HCT116 (cell line): ENCODE data around the gene KRTAP22-1. TPM values are rescaled to one million over a fixed set of nuclear protein-coding genes. Genes with fewer than 3 reads are reported as not detected.

ENCODE experiments used
- ATAC-seq: fragments of 200-7000 bp; cut with Tn5 transposase; 2 replicates; pipeline ENCODE4 v1.9.1; 2020; ENCODE audit warnings: mild to moderate bottlenecking, moderate library complexity
- BruUV-seq: library from RNA; stranded (reverse); fragments of 400-500 nt; replicated peaks from 2 replicates; lab custom pipeline; 2021; lab: Mats Ljungman, UMichigan
- CTCF ChIA-PET: fragments of 300-600 bp; sonication (Branson Sonifier 250); formaldehyde crosslinking; loops from one replicate; lab custom pipeline; 2021; ENCODE audit warnings: antibody characterized with exemption; lab: Charles Lee
- POLR2A ChIA-PET: fragments of 300-600, 350-600 bp; sonication (Branson Sonifier 250); formaldehyde crosslinking; loops from one replicate; lab custom pipeline; 2021; ENCODE audit warnings: antibody characterized with exemption; lab: Charles Lee
- RAD21 ChIA-PET, 2 experiments: fragments of 300-600 bp; sonication (Branson Sonifier 250); formaldehyde crosslinking; loops; one replicate each; lab custom pipeline; 2023; ENCODE audit warnings: low total read pairs in 2 of 2; ENCODE audit not compliant: uncharacterized antibody in 2 of 2, unreplicated experiment in 2 of 2, low non-redundant PET in 1 of 2; lab: Charles Lee
- DNase-seq: peaks from one replicate; pipeline ENCODE4 v3.0.0-alpha.2; 2010; ENCODE audit warnings: low read depth, low spot score
- H2AFZ ChIP-seq: fragments of 200-600 bp; shearing (Covaris generic), sonication (generic); 2 replicates; pipeline ENCODE4 v1.6.1; 2017; ENCODE audit warnings: low read depth, mixed run types, mixed read lengths, antibody characterized with exemption, low read length; ENCODE audit not compliant: poor library complexity, severe bottlenecking
- H3K27ac ChIP-seq: 2 replicates; pipeline ENCODE4 v1.5.1; 2012; ENCODE audit warnings: low read depth, low read length
- H3K27me3 ChIP-seq: fragments of 200-600 bp; sonication (generic); 2 replicates; pipeline ENCODE4 v1.6.1; 2016; ENCODE audit warnings: mixed run types, low read length, mixed read lengths; ENCODE audit not compliant: insufficient read depth
- H3K36me3 ChIP-seq, 2 experiments: fragments of 200-500 bp in 1 of 2; fragments of 200-600 bp in 1 of 2; sonication (Bioruptor generic) in 1 of 2; sonication (generic) in 1 of 2; 2 replicates each; pipeline versions ENCODE4 v1.5.1 to v1.6.1; 2014 to 2016; ENCODE audit warnings: low read length in 2 of 2, inconsistent platforms in 1 of 2, mixed read lengths in 1 of 2, mixed run types in 1 of 2; ENCODE audit not compliant: insufficient read depth in 2 of 2, control insufficient read depth in 1 of 2
- H3K4me1 ChIP-seq, 2 experiments: fragments of 200-600 bp in 1 of 2; sonication (generic) in 1 of 2; 2 replicates each; pipeline versions ENCODE4 v1.5.1 to v1.6.1; 2012 to 2017; ENCODE audit warnings: low read length in 2 of 2, inconsistent platforms in 1 of 2, mild to moderate bottlenecking in 1 of 2, mixed read lengths in 1 of 2, mixed run types in 1 of 2, moderate library complexity in 1 of 2; ENCODE audit not compliant: insufficient read depth in 2 of 2, control insufficient read depth in 1 of 2
- H3K4me2 ChIP-seq: fragments of 200-600 bp; sonication (generic); 2 replicates; pipeline ENCODE4 v1.6.1; 2017; ENCODE audit warnings: mixed run types, low read length, mixed read lengths
- H3K4me3 ChIP-seq, 2 experiments: fragments of 200-600 bp in 1 of 2; sonication (generic) in 1 of 2; replicated peaks in 1 of 2; 2 replicates each; pipeline ENCODE4 v1.5.1; 2011 to 2016; ENCODE audit warnings: low read length in 2 of 2, control low read depth in 1 of 2, low read depth in 1 of 2, mild to moderate bottlenecking in 1 of 2, mixed read lengths in 1 of 2, mixed run types in 1 of 2
- H3K79me2 ChIP-seq: fragments of 200-600 bp; sonication (generic); 2 replicates; pipeline ENCODE4 v1.6.1; 2017; ENCODE audit warnings: mild to moderate bottlenecking, mixed run types, low read length, moderate library complexity, mixed read lengths; ENCODE audit not compliant: insufficient read depth
- H3K9ac ChIP-seq: fragments of 200-600 bp; sonication (generic); 2 replicates; pipeline ENCODE4 v1.6.1; 2016; ENCODE audit warnings: low read length, mixed read lengths
- H3K9me2 ChIP-seq: fragments of 200-600 bp; sonication (generic), shearing (Covaris generic); 2 replicates; pipeline ENCODE4 v1.6.1; 2017; ENCODE audit warnings: mixed run types, mild to moderate bottlenecking, moderate library complexity; ENCODE audit not compliant: insufficient read depth
- H3K9me3 ChIP-seq, 2 experiments: fragments of 200-500 bp in 1 of 2; fragments of 200-600 bp in 1 of 2; sonication (Bioruptor generic) in 1 of 2; sonication (generic) in 1 of 2; 2 replicates each; pipeline ENCODE4 v1.6.1; 2014 to 2017; ENCODE audit warnings: low read length in 2 of 2, mixed read lengths in 2 of 2, inconsistent platforms in 1 of 2, low read depth in 1 of 2, mild to moderate bottlenecking in 1 of 2, mixed run types in 1 of 2, moderate library complexity in 1 of 2; ENCODE audit not compliant: control insufficient read depth in 1 of 2, insufficient read depth in 1 of 2
- H4K20me1 ChIP-seq: fragments of 200-600 bp; sonication (generic), shearing (Covaris generic); 2 replicates; pipeline ENCODE4 v1.6.1; 2017; ENCODE audit warnings: mixed run types, mild to moderate bottlenecking, moderate library complexity; ENCODE audit not compliant: insufficient read depth
- CBX3 ChIP-seq: IDR thresholded peaks from 2 replicates; pipeline ENCODE4 v1.6.1; 2012; ENCODE audit warnings: low read depth
- CEBPB ChIP-seq: IDR thresholded peaks from 2 replicates; pipeline ENCODE4 v1.6.1; 2012; ENCODE audit warnings: low read depth
- EGR1 ChIP-seq: IDR thresholded peaks from 2 replicates; pipeline ENCODE4 v1.6.1; 2012; ENCODE audit warnings: low read depth
- ELF1 ChIP-seq: IDR thresholded peaks from 2 replicates; pipeline ENCODE4 v1.6.1; 2012; ENCODE audit warnings: low read depth, borderline replicate concordance
- EZH2 ChIP-seq: fragments of 200-600 bp; sonication (generic); IDR thresholded peaks from 2 replicates; pipeline ENCODE4 v1.6.1; 2017; ENCODE audit warnings: antibody characterized with exemption, mixed run types
- EZH2phosphoT487 ChIP-seq: fragments of 200-600 bp; IDR thresholded peaks from 2 replicates; pipeline ENCODE4 v1.6.1; 2018; ENCODE audit warnings: antibody characterized with exemption, borderline replicate concordance
- JUND ChIP-seq: IDR thresholded peaks from 2 replicates; pipeline ENCODE4 v1.6.1; 2012
- RAD21 ChIP-seq: IDR thresholded peaks from 2 replicates; pipeline ENCODE4 v1.6.1; 2012; ENCODE audit warnings: low read depth, mild to moderate bottlenecking
- SRF ChIP-seq: IDR thresholded peaks from 2 replicates; pipeline ENCODE4 v1.6.1; 2012; ENCODE audit warnings: low read depth
- ZFX ChIP-seq: fragments of 450-650 bp; IDR thresholded peaks from 2 replicates; pipeline ENCODE4 v1.6.1; 2017
- intact Hi-C: fragments of 100-400 bp; cut with micrococcal nuclease; formaldehyde crosslinking; loops from 2 replicates; pipeline ENCODE4 v1.10.0; 2022
- total RNA-seq: library from RNA; stranded (reverse); gene quantifications from one replicate; pipeline ENCODE4 v1.2.1, GENCODE V29; 2021; ENCODE audit not compliant: unreplicated experiment
- TF ChIP-seq, protein P1 (sequence below): IDR thresholded peaks from 2 replicates; pipeline ENCODE4 v1.6.1; 2012
- TF ChIP-seq, protein P2 (sequence below): IDR thresholded peaks from 2 replicates; pipeline ENCODE4 v1.6.1; 2012
- TF ChIP-seq, protein P3 (sequence below), 3 experiments: fragments of 200-600 bp in 1 of 3; sonication (generic) in 1 of 3; IDR thresholded peaks in 2 of 3; conservative IDR thresholded peaks in 1 of 3; 2 replicates each; pipeline ENCODE4 v1.5.1; 2012 to 2017; ENCODE audit warnings: low read depth in 2 of 3, low read length in 2 of 3, antibody characterized with exemption in 1 of 3, borderline replicate concordance in 1 of 3, control low read depth in 1 of 3, mild to moderate bottlenecking in 1 of 3, mixed read lengths in 1 of 3, mixed run types in 1 of 3, moderate library complexity in 1 of 3; ENCODE audit not compliant: insufficient read depth in 1 of 3

KRTAP22-1 gene
- total RNA-seq, 1 experiment from 2014 or later, result not detected

DNA sequence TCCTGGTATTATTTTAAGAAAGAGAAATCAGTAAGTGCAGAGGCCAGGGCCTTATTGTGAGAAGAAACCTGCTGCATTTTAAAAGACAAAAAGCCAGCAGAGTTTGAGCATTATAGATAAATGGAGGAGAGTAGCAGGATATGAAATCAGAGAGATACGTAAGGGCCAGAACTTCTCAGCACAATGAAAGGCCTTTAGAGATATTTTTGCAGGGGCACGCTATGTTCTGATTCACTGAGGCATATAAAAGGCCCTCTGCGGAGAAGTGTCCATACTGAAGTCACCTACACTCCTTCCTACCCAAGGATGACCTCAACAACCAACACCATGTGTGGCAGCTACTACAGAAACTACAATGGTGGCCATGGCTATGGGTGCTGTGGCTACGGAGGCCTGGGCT lies 8.7 kb upstream of the KRTAP22-1 start, which contains the start of gene KRTAP6-3:
TSS of gene KRTAP6-3 (plus strand) at position 301 of the 400 bp plus-strand sequence. CDS start at position 307, 6 bp downstream.
- Histone ChIP-seq H3K27me3 (no peaks in the 10 kb centered on the region), H3K9me3 (peaks cover 6 to 11% of the 10 kb centered on the region in 2 experiments; a peak in 2 of 4 replicates), H3K4me2 (no peak within 1 kb of the TSS), H3K27ac (no peak within 1 kb of the TSS), H3K9me2 (no peaks in the 10 kb centered on the region), H3K4me1 (no peaks in the 10 kb centered on the region), H3K9ac (no peak within 1 kb of the TSS), H3K79me2 (no peaks in the 10 kb centered on the region), H3K36me3 (no peaks in the 10 kb centered on the region), H4K20me1 (no peaks in the 10 kb centered on the region; the same call in 1 of the 2 replicates), H2AFZ (no peak within 1 kb of the TSS), H3K4me3 (no peak within 1 kb of the TSS)
- ATAC-seq (no peak), DNase-seq (no peak)
- intact Hi-C loops, result no loop called here
- TF ChIP-seq, protein P1, sequence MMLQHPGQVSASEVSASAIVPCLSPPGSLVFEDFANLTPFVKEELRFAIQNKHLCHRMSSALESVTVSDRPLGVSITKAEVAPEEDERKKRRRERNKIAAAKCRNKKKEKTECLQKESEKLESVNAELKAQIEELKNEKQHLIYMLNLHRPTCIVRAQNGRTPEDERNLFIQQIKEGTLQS, result no peak
- TF ChIP-seq CEBPB (no peak), SRF (no peak), CBX3 (no peak), EGR1 (no peak), EZH2 (no peak), ELF1 (no peak), EZH2phosphoT487 (no peak), RAD21 (no peak), ZFX (no peak), JUND (no peak)
- TF ChIP-seq, protein P2, sequence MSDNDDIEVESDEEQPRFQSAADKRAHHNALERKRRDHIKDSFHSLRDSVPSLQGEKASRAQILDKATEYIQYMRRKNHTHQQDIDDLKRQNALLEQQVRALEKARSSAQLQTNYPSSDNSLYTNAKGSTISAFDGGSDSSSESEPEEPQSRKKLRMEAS, result no peak
- TF ChIP-seq, protein P3, sequence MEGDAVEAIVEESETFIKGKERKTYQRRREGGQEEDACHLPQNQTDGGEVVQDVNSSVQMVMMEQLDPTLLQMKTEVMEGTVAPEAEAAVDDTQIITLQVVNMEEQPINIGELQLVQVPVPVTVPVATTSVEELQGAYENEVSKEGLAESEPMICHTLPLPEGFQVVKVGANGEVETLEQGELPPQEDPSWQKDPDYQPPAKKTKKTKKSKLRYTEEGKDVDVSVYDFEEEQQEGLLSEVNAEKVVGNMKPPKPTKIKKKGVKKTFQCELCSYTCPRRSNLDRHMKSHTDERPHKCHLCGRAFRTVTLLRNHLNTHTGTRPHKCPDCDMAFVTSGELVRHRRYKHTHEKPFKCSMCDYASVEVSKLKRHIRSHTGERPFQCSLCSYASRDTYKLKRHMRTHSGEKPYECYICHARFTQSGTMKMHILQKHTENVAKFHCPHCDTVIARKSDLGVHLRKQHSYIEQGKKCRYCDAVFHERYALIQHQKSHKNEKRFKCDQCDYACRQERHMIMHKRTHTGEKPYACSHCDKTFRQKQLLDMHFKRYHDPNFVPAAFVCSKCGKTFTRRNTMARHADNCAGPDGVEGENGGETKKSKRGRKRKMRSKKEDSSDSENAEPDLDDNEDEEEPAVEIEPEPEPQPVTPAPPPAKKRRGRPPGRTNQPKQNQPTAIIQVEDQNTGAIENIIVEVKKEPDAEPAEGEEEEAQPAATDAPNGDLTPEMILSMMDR (IDR thresholded peaks at IDR 0.05 in 2 of 3, conservative IDR thresholded peaks at IDR 0.05 in 1 of 3; ENCODE audit: borderline replicate concordance in 1 of 3, insufficient read depth in 1 of 3, low read depth in 2 of 3, low read length in 2 of 3), result no peak
- BruUV-seq, result no TSS peak
- ChIA-PET CTCF (no interaction called here), RAD21 (no interaction called here), POLR2A (no interaction called here)
